Measurements from ENCODE around the gene SUCLA2. TPM values are rescaled to one million over a fixed set of nuclear protein-coding genes. Genes with fewer than 3 reads are reported as not detected.

Gene SUCLA2
- total RNA-seq, 2 experiments from 2014 or later = 44.0 to 44.4 TPM

DNA sequence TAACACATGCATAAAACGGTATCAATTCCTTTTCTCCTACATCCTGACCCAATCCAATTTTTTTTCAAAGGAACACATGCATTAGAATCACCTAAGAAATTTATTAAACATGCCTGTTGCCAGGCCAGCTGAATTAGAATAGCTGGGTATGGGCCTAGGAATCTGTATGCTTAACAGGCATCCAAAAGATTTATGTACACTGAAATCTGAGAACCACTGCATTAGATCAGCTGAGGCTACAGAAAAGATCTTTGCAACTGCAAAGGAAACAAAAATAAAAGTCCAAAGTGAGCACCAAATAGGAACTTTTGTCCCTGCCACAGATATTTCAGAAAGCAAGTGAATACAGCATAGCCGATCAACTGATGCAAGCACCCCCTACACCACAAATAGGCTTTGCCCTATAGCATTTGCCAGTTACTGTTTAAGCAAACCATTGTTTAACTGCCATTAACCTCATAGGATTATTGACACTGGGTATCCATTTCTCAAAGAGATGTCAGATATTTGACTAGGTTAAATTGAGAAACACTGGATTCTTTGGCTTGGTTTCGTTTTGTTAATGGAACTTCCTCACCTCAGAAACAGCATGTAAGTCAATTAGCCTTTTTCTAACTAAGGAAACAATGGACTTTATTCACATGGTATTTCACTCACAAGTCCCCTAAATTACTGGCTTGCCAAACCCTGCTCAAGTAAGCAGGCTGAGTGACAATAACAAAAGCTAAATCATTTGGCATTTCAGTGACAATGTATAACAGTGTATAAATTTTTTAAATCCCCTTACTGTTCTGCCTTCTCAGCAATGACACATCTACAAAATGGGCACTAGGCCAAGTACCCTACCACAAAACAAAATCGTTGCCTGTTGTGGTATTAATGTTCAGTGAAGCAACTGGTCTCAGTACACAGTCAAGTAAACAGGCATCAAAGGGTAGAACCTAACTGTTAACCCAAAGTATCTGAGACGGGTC, 67.8 kb downstream of the SUCLA2 start:
- H3K27me3 Mint-ChIP-seq (ENCODE audit: low read depth) = no peaks in the 10 kb centered on the region
- no peaks in the 10 kb centered on the region for H3K4me1 Mint-ChIP-seq (ENCODE audit: low read depth)
- peaks cover 10% of the 10 kb centered on the region for H3K36me3 Mint-ChIP-seq (ENCODE audit: low read depth)
- no peak for DNase-seq
- CTCF ChIA-PET = no interaction called here
- intact Hi-C loops (cut with micrococcal nuclease) = no loop called here
- peaks cover 2% of the 10 kb centered on the region for H3K9me3 Mint-ChIP-seq
- H3K4me3 Mint-ChIP-seq = no peak overlapping the region
- no peak overlapping the region for H3K27ac Mint-ChIP-seq

DNA sequence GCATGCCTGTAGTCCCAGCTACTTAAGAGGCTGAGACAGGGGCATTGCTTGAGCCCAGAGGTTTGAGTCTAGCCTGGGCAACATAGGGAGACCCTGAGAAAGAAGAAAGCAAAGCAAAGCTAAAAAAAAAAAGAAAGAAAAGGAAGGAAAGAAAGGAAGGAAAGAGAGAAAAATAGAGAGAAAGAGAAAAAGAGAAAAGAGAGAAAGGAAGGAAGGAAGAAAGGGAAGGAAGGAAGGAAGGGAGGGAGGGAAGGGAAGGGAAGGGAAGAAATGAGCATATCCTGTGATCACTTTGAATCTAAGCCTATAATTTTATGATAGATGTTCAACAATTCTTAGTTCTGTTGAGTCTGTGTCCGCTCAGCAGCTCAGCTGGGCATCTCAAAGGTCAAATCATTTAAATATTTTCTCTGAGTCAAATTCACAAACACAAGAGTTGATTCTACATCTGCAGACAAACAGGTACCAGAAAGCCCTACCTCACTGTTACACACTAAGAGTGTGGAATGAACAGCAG, 70.4 kb downstream of the SUCLA2 start:
- H3K4me1 Mint-ChIP-seq (ENCODE audit: low read depth) = no peaks in the 10 kb centered on the region
- H3K9me3 Mint-ChIP-seq = no peaks in the 10 kb centered on the region
- H3K4me3 Mint-ChIP-seq = no peak overlapping the region
- CTCF ChIA-PET = no interaction called here
- H3K27ac Mint-ChIP-seq = no peak overlapping the region
- intact Hi-C loops (cut with micrococcal nuclease) = no loop called here
- no peaks in the 10 kb centered on the region for H3K36me3 Mint-ChIP-seq (ENCODE audit: low read depth)
- no peaks in the 10 kb centered on the region for H3K27me3 Mint-ChIP-seq (ENCODE audit: low read depth)
- DNase-seq = no peak

DNA sequence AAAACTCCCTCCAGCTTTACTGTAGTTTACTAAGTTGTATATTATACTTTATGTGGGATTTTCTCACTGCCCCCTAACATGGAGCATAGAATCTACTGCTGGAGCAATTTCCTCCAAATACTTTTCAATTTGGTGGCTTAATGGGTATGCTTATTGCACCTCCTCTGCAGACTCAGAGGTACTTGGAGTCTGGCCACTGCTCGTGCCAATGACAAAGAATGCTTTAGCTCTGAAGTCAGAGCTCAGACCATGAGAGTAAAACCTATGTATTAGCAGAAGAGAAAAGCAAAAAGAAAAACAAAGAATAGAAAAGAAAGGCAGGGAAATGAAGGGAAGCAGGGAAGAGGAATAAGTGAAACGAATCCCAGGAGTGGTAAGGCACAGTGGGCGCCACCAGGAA, 71.9 kb downstream of the SUCLA2 start:
- H3K27ac Mint-ChIP-seq = no peak overlapping the region
- H3K27me3 Mint-ChIP-seq (ENCODE audit: low read depth) = no peaks in the 10 kb centered on the region
- no peaks in the 10 kb centered on the region for H3K9me3 Mint-ChIP-seq
- DNase-seq = no peak
- H3K4me3 Mint-ChIP-seq = no peak overlapping the region
- intact Hi-C loops (cut with micrococcal nuclease) = no loop called here
- no peaks in the 10 kb centered on the region for H3K4me1 Mint-ChIP-seq (ENCODE audit: low read depth)
- H3K36me3 Mint-ChIP-seq (ENCODE audit: low read depth) = no peaks in the 10 kb centered on the region
- CTCF ChIA-PET = no interaction called here

DNA sequence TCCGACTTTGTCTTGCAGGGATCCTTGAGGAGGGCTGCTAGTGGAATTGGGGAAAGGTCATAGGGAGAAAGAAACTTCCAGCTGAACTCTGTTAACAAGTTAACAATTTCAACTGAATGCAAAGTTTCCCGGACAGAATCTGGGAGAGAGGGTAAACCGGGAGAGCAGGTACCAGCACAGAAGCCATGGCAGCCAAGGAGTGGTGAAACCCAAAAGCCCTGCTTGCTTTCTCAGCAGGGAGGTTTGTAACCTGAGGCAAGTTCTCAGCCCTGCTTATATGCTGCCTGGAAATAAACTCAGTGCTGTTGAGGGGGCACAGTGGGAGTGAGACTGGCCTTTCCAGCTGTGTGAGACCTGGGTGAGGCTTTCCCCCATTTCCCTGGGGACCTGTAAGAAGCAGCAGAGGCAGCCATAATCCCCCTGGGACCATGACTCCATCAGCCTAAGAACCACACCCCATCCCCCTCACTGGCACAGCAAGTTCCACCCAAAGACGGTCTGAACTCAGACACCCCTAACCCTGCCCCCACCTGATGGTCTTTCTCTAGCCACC, 84.0 kb downstream of the SUCLA2 start:
- intact Hi-C loops (cut with micrococcal nuclease) = no loop called here
- H3K4me3 Mint-ChIP-seq = no peak overlapping the region
- H3K36me3 Mint-ChIP-seq (ENCODE audit: low read depth) = peaks cover 33% of the 10 kb centered on the region
- H3K4me1 Mint-ChIP-seq (ENCODE audit: low read depth) = no peaks in the 10 kb centered on the region
- H3K27me3 Mint-ChIP-seq (ENCODE audit: low read depth) = no peaks in the 10 kb centered on the region
- CTCF ChIA-PET = no interaction called here
- H3K27ac Mint-ChIP-seq = no peak overlapping the region
- H3K9me3 Mint-ChIP-seq = peaks cover 22% of the 10 kb centered on the region
- no peak for DNase-seq

DNA sequence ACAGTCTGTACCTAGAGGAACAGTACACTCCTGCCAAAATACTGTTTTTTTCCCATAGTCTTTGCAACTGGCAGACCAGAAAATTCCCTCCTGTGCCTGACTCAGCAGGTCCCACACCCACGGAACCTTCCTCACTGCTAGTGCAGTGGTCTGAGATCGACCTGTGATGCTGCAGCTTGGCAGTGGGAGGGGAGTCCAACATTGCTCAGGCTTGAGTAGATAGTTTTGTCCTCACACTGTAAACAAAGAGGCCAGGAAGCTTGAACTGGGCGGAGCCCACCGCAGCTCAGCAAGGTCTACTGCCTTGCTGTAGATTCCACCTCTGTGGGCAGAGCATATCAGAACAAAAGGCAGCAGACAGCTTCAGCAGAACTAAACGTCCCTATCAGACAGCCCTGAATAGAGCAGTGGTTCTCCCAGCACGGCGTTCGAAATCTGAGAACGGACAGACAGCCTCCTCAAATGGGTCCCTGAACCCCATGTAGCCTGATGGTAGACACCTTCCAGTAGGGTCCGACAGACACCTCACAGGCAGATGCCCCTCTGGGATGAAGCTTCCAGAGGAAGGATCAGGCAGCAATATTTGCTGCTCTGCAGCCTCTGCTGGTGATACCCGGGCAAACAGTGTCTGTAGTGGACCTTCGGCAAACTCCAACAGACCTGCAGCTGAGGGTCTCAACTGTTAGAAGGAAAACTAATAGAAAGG, 92.7 kb downstream of the SUCLA2 start:
- no peak overlapping the region for H3K27ac Mint-ChIP-seq
- H3K4me3 Mint-ChIP-seq = no peak overlapping the region
- CTCF ChIA-PET = interaction anchor here (0.6 kb wide), 1 partner anchor 50 kb away, joined by 3 read pairs; no protein-coding TSS in a partner anchor
- no peaks in the 10 kb centered on the region for H3K4me1 Mint-ChIP-seq (ENCODE audit: low read depth)
- DNase-seq = no peak
- intact Hi-C loops (cut with micrococcal nuclease) = no loop called here
- peaks cover 32% of the 10 kb centered on the region for H3K36me3 Mint-ChIP-seq (ENCODE audit: low read depth)
- H3K27me3 Mint-ChIP-seq (ENCODE audit: low read depth) = no peaks in the 10 kb centered on the region
- H3K9me3 Mint-ChIP-seq = peaks cover 13% of the 10 kb centered on the region

DNA sequence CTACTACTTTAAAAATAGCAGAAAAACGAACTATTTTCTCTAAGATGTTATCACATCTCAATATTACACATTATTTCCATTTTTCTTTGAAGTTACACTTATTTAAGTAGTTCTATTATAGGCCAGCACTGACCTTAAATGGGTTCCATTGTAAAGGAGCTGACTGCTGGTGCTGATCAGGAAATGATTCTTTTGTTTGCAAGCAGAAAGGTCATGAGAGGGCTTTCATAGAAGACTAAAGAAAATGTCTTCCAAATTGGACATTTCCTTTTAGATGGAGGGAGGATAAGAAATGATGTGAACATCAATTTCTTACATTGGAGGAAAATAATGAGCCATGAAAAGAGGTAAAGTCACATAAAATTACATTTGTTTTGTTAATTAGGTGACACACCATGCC, 96.2 kb downstream of the SUCLA2 start:
- H3K4me3 Mint-ChIP-seq = no peak overlapping the region
- no peak for DNase-seq
- H3K4me1 Mint-ChIP-seq (ENCODE audit: low read depth) = no peaks in the 10 kb centered on the region
- H3K9me3 Mint-ChIP-seq = peaks cover 3% of the 10 kb centered on the region
- H3K36me3 Mint-ChIP-seq (ENCODE audit: low read depth) = peaks cover 28% of the 10 kb centered on the region
- CTCF ChIA-PET = no interaction called here
- no peak overlapping the region for H3K27ac Mint-ChIP-seq
- H3K27me3 Mint-ChIP-seq (ENCODE audit: low read depth) = no peaks in the 10 kb centered on the region
- intact Hi-C loops (cut with micrococcal nuclease) = no loop called here

DNA sequence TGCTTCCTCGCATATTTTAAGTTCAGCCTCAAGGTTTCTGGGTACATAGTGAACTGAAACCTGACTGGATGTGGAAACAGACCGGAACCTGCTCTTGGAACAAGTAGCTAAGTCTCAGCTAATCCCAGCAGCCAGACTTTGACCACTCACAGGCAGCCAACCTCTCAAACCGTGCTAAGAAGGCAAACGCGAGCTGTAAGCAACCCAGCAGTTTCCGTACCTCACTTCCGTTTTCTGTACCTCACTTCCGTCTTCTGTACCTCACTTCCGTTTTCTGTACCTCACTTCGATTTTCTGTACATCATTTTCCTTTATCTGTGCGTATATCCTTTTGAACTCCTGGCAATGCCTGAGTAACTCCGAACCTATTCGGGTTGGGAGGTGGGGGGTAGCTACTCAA, 96.8 kb downstream of the SUCLA2 start:
- Mint-ChIP-seq H3K27ac (no peak overlapping the region), H3K36me3 (ENCODE audit: low read depth) (peaks cover 27% of the 10 kb centered on the region), H3K4me1 (ENCODE audit: low read depth) (no peaks in the 10 kb centered on the region), H3K27me3 (ENCODE audit: low read depth) (no peaks in the 10 kb centered on the region), H3K4me3 (no peak overlapping the region), H3K9me3 (peaks cover 3% of the 10 kb centered on the region)
- DNase-seq = no peak
- CTCF ChIA-PET = interaction anchor here (0.6 kb wide), 1 partner anchor 524 kb away, joined by 4 read pairs; no protein-coding TSS in a partner anchor
- intact Hi-C loops (cut with micrococcal nuclease) = no loop called here

DNA sequence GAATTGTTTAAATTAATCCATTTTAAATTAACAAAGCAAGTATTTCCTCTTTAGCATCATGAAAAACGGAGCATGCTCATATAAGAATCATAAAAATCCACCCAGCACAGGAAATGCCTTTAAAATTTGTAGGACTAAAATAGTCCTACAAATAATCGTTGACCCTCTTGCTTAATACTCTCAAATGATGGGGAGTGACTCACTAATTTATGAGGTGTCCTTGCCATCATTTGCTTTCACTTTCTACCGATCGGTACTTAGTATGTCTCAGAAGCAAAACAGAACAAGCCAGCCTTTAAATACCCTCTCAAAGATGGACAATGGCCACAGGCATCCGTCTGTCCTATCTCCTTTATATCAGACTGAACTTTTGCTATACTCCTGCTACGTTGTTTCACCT, 97.2 kb downstream of the SUCLA2 start:
- Mint-ChIP-seq H3K9me3 (peaks cover 3% of the 10 kb centered on the region), H3K4me1 (ENCODE audit: low read depth) (no peaks in the 10 kb centered on the region), H3K27me3 (ENCODE audit: low read depth) (no peaks in the 10 kb centered on the region), H3K27ac (no peak overlapping the region), H3K4me3 (no peak overlapping the region), H3K36me3 (ENCODE audit: low read depth) (peaks cover 25% of the 10 kb centered on the region)
- CTCF ChIA-PET = interaction anchor here (0.6 kb wide), 1 partner anchor 525 kb away, joined by 4 read pairs; no protein-coding TSS in a partner anchor
- no peak for DNase-seq
- intact Hi-C loops (cut with micrococcal nuclease) = no loop called here

DNA sequence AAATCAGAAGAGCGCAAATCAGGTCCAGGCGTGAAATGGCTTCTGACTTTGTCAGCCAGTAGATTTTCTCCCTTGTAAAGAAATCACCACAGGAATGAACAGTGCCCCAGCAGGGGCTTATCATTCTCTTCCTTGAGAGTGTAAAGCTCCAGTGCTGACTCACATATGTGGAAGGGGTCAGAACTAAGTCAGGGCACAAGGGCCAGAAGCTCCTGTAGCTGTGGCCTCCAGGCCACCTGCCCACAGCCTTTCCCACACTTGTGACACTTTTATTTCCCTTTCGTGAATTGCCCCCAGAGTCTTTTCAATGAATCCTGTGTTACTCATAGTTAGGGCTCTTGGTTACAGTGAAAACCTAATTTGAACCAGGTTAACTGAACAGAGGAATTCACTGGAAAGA, 99.6 kb downstream of the SUCLA2 start:
- intact Hi-C loops (cut with micrococcal nuclease) = no loop called here
- Mint-ChIP-seq H3K9me3 (peaks cover 3% of the 10 kb centered on the region), H3K27me3 (ENCODE audit: low read depth) (no peaks in the 10 kb centered on the region), H3K4me1 (ENCODE audit: low read depth) (no peaks in the 10 kb centered on the region), H3K4me3 (no peak overlapping the region), H3K27ac (no peak overlapping the region), H3K36me3 (ENCODE audit: low read depth) (peaks cover 25% of the 10 kb centered on the region)
- CTCF ChIA-PET = no interaction called here
- no peak for DNase-seq

DNA sequence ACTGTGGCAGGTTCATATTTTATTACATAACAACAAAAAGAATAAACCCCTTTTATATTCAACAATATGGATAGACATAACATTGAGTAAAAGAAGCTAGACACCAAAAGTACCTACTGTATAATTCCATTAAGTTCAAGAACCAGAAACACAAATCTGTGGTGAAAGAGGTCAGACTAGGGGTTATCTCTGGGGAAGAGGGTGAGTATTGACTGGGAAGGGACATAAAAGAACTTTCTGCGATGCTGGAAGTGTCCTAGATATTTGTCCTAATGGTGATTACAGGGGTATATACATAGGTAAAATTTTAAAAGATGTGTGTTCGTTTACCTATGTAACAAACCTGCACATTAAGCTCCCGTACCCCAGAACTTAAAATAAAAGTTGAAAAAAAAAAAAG, 103.0 kb downstream of the SUCLA2 start:
- no peak for DNase-seq
- Mint-ChIP-seq H3K4me3 (no peak overlapping the region), H3K36me3 (ENCODE audit: low read depth) (peaks cover 13% of the 10 kb centered on the region), H3K4me1 (ENCODE audit: low read depth) (no peaks in the 10 kb centered on the region), H3K27ac (no peak overlapping the region), H3K27me3 (ENCODE audit: low read depth) (no peaks in the 10 kb centered on the region), H3K9me3 (peaks cover 3% of the 10 kb centered on the region)
- CTCF ChIA-PET = no interaction called here
- intact Hi-C loops (cut with micrococcal nuclease) = no loop called here

DNA sequence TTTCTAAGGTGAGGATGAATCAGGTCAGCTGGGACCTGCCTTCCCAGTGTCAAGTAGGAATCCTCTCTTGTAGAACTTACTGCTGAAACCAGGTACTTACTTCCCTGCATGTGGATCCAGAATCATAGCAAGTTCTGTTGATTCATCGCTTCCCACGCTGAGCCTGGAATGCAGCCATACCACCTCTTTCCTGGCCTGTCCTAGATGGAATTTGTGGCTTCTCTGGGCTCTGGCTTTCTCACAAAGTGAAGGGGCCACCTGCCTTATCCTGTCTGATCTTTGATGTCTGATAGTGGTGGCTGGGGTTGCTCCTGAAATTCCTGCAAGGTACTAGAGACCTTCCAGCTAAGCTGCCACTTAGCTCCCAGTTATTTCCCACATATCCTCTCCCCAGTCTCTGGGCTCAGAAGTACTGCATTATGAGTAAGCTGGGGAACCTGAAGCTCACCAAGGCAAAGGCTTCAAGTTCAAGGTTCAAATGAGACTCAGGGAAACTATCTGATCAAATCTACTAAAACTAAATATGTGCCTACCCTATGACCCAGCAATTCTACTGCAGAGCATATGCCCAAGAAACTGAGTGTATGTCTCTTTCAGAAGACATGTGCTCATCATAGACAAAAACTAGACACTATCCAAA, 103.5 kb downstream of the SUCLA2 start:
- Mint-ChIP-seq H3K4me3 (no peak overlapping the region), H3K27me3 (ENCODE audit: low read depth) (no peaks in the 10 kb centered on the region), H3K9me3 (peaks cover 3% of the 10 kb centered on the region), H3K36me3 (ENCODE audit: low read depth) (peaks cover 11% of the 10 kb centered on the region), H3K27ac (no peak overlapping the region), H3K4me1 (ENCODE audit: low read depth) (no peaks in the 10 kb centered on the region)
- intact Hi-C loops (cut with micrococcal nuclease) = no loop called here
- CTCF ChIA-PET = no interaction called here
- DNase-seq = no peak

DNA sequence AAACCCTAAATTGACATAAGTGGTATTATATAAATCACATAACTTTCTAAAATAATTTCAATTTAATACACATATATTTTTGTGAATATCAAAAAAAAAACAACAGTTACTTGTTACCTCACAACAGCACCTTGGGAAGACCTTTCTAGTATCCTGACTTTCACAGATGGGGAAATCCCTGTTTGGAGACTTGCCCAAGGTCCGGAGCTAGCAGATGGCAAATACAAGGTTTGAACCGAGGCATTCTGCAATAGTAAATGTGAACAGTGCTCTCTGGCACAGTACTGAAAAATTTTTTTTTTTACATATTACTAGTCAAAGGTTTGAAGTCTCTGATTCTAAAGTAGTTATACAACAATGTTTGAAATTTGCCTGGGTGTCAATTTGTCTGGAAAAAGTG, 104.5 kb downstream of the SUCLA2 start:
- H3K9me3 Mint-ChIP-seq = peaks cover 3% of the 10 kb centered on the region
- CTCF ChIA-PET = no interaction called here
- no peak overlapping the region for H3K4me3 Mint-ChIP-seq
- H3K4me1 Mint-ChIP-seq (ENCODE audit: low read depth) = peaks cover 2% of the 10 kb centered on the region
- DNase-seq = no peak
- no peak overlapping the region for H3K27ac Mint-ChIP-seq
- no peaks in the 10 kb centered on the region for H3K27me3 Mint-ChIP-seq (ENCODE audit: low read depth)
- intact Hi-C loops (cut with micrococcal nuclease) = no loop called here
- peaks cover 8% of the 10 kb centered on the region for H3K36me3 Mint-ChIP-seq (ENCODE audit: low read depth)

All from activated naive CD4-positive, alpha-beta T cell treated with anti-CD3 and anti-CD28 coated beads for 36 hours (primary cell).